HEK293 (cell line): ENCODE data around the gene SMTN.

ENCODE experiments used
- GFI1B ChIP-seq: fragments of 450-650 bp; formaldehyde crosslinking; IDR thresholded peaks from 2 replicates; pipeline ENCODE4 v1.5.1; 2016; ENCODE audit warnings: missing biosample characterization, missing genetic modification characterization
- KLF1 ChIP-seq: fragments of 450-650 bp; formaldehyde crosslinking; IDR thresholded peaks from 2 replicates; pipeline ENCODE4 v1.5.1; 2016; ENCODE audit warnings: missing biosample characterization, missing genetic modification characterization
- PATZ1 ChIP-seq: fragments of 450-650 bp; formaldehyde crosslinking; IDR thresholded peaks from 2 replicates; pipeline ENCODE4 v1.5.1; 2016; ENCODE audit warnings: missing biosample characterization, missing genetic modification characterization
- PBX3 ChIP-seq: sonication (generic); formaldehyde crosslinking; IDR thresholded peaks from 2 replicates; pipeline ENCODE4 v1.8.1; 2022; ENCODE audit warnings: mild to moderate bottlenecking, moderate library complexity, missing genetic modification reagents
- PRDM10 ChIP-seq: fragments of 450-650 bp; formaldehyde crosslinking; IDR thresholded peaks from 2 replicates; pipeline ENCODE4 v1.5.1; 2016; ENCODE audit warnings: missing biosample characterization, missing genetic modification characterization
- TCF7L2 ChIP-seq: IDR thresholded peaks from 2 replicates; pipeline ENCODE4 v1.6.1; 2011; ENCODE audit warnings: low read depth, mild to moderate bottlenecking, inconsistent platforms, low read length, moderate library complexity, borderline replicate concordance
- YY1 ChIP-seq: fragments of 450-650 bp; formaldehyde crosslinking; IDR thresholded peaks from 2 replicates; pipeline ENCODE4 v1.5.1; 2018; ENCODE audit warnings: missing biosample characterization, missing genetic modification characterization
- ZBTB11 ChIP-seq: fragments of 450-650 bp; formaldehyde crosslinking; conservative IDR thresholded peaks from 2 replicates; pipeline ENCODE4 v1.5.1; 2016; ENCODE audit warnings: low read depth, missing biosample characterization, missing genetic modification characterization
- ZBTB17 ChIP-seq: fragments of 450-650 bp; formaldehyde crosslinking; IDR thresholded peaks from 2 replicates; pipeline ENCODE4 v1.5.1; 2016; ENCODE audit warnings: missing biosample characterization, missing genetic modification characterization
- ZFP3 ChIP-seq: fragments of 450-650 bp; formaldehyde crosslinking; IDR thresholded peaks from 2 replicates; pipeline ENCODE4 v1.5.1; 2016; ENCODE audit warnings: low read depth, missing biosample characterization, missing genetic modification characterization
- ZFP37 ChIP-seq: fragments of 450-650 bp; formaldehyde crosslinking; IDR thresholded peaks from 2 replicates; pipeline ENCODE4 v1.5.1; 2016; ENCODE audit warnings: missing biosample characterization, missing genetic modification characterization
- ZFP69B ChIP-seq: fragments of 450-650 bp; formaldehyde crosslinking; IDR thresholded peaks from 2 replicates; pipeline ENCODE4 v1.5.1; 2016; ENCODE audit warnings: missing biosample characterization, missing genetic modification characterization
- ZNF174 ChIP-seq: fragments of 450-650 bp; formaldehyde crosslinking; IDR thresholded peaks from 2 replicates; pipeline ENCODE4 v1.5.0; 2017; ENCODE audit warnings: missing biosample characterization, mild to moderate bottlenecking, missing genetic modification characterization
- ZNF211 ChIP-seq: fragments of 450-650 bp; formaldehyde crosslinking; IDR thresholded peaks from 2 replicates; pipeline ENCODE4 v1.5.1; 2016; ENCODE audit warnings: low read depth, missing biosample characterization, missing genetic modification characterization
- ZNF239 ChIP-seq: fragments of 450-650 bp; formaldehyde crosslinking; IDR thresholded peaks from 2 replicates; pipeline ENCODE4 v1.5.1; 2016; ENCODE audit warnings: missing biosample characterization, missing genetic modification characterization
- ZNF248 ChIP-seq: fragments of 450-650 bp; formaldehyde crosslinking; IDR thresholded peaks from 2 replicates; pipeline ENCODE4 v1.5.1; 2017; ENCODE audit warnings: missing biosample characterization, missing genetic modification characterization
- ZNF416 ChIP-seq: fragments of 450-650 bp; formaldehyde crosslinking; IDR thresholded peaks from 2 replicates; pipeline ENCODE4 v1.5.1; 2016; ENCODE audit warnings: missing biosample characterization, missing genetic modification characterization
- ZNF433 ChIP-seq: fragments of 450-650 bp; formaldehyde crosslinking; IDR thresholded peaks from 2 replicates; pipeline ENCODE4 v1.5.1; 2016; ENCODE audit warnings: missing biosample characterization, missing genetic modification characterization, low read depth
- ZNF514 ChIP-seq: fragments of 450-650 bp; formaldehyde crosslinking; IDR thresholded peaks from 2 replicates; pipeline ENCODE4 v1.5.1; 2016; ENCODE audit warnings: missing biosample characterization, missing genetic modification characterization
- ZNF529 ChIP-seq: fragments of 450-650 bp; formaldehyde crosslinking; IDR thresholded peaks from 2 replicates; pipeline ENCODE4 v1.5.1; 2017; ENCODE audit warnings: missing genetic modification characterization, missing biosample characterization; ENCODE audit not compliant: insufficient replicate concordance
- ZNF530 ChIP-seq: fragments of 450-650 bp; formaldehyde crosslinking; IDR thresholded peaks from 2 replicates; pipeline ENCODE4 v1.5.1; 2016; ENCODE audit warnings: low read depth, missing biosample characterization, missing genetic modification characterization
- ZNF555 ChIP-seq: fragments of 450-650 bp; formaldehyde crosslinking; conservative IDR thresholded peaks from 2 replicates; pipeline ENCODE4 v1.5.1; 2017; ENCODE audit warnings: missing biosample characterization, mild to moderate bottlenecking, missing genetic modification characterization, inconsistent platforms
- ZNF626 ChIP-seq: fragments of 450-650 bp; sonication (Bioruptor Pico); formaldehyde crosslinking; IDR thresholded peaks from 2 replicates; pipeline ENCODE4 v1.5.1; 2018; ENCODE audit warnings: missing biosample characterization, missing genetic modification characterization, inconsistent platforms
- ZNF692 ChIP-seq: fragments of 450-650 bp; formaldehyde crosslinking; IDR thresholded peaks from 2 replicates; pipeline ENCODE4 v1.5.1; 2016; ENCODE audit warnings: missing biosample characterization, missing genetic modification characterization
- ZNF776 ChIP-seq: fragments of 450-650 bp; formaldehyde crosslinking; IDR thresholded peaks from 2 replicates; pipeline ENCODE4 v1.5.0; 2017; ENCODE audit warnings: missing biosample characterization, missing genetic modification characterization, borderline replicate concordance
- ZNF830 ChIP-seq: fragments of 450-650 bp; IDR thresholded peaks from 2 replicates; pipeline ENCODE4 v1.5.0; 2018; ENCODE audit warnings: missing biosample characterization, missing genetic modification characterization, low read depth, mild to moderate bottlenecking, moderate library complexity
- ZSCAN4 ChIP-seq: fragments of 450-650 bp; formaldehyde crosslinking; IDR thresholded peaks from 2 replicates; pipeline ENCODE4 v1.5.1; 2017; ENCODE audit warnings: missing biosample characterization, missing genetic modification characterization

SMTN gene

GRCh38 chr22:31122532-31123291, 41.6 kb downstream of the SMTN start, which contains the start of gene INPP5J (continued):
- no peak for TF ChIP-seq ZNF830 (tag by site-specific recombination)
- TF ChIP-seq ZNF433 (tag by site-specific recombination), result no peak
- peak; percentile 98 for TF ChIP-seq PRDM10 (tag by site-specific recombination)
- TF ChIP-seq PBX3 (CRISPR knock-in tag), result no peak
- no peak for TF ChIP-seq GFI1B (tag by site-specific recombination)
- TF ChIP-seq ZNF776, result no peak
- TF ChIP-seq ZNF174 (tag by site-specific recombination), result no peak
- TF ChIP-seq ZSCAN4 (tag by site-specific recombination), result no peak
- no peak for TF ChIP-seq TCF7L2
- no peak for TF ChIP-seq ZNF530 (tag by site-specific recombination)
- TF ChIP-seq ZNF211 (tag by site-specific recombination), result no peak
- peak; percentile 69 for TF ChIP-seq ZBTB17 (tag by site-specific recombination)
- no peak for TF ChIP-seq ZNF555 (tag by site-specific recombination)
- no peak for TF ChIP-seq ZNF248 (tag by site-specific recombination)
- no peak for TF ChIP-seq ZNF239 (tag by site-specific recombination)
- TF ChIP-seq ZFP3, result no peak
- TF ChIP-seq KLF1 (tag by site-specific recombination), result no peak
- TF ChIP-seq PATZ1 (tag by site-specific recombination), result peak; percentile 88
- TF ChIP-seq ZNF529 (tag by site-specific recombination), result no peak
- TF ChIP-seq ZNF626 (tag by site-specific recombination), result no peak
- no peak for TF ChIP-seq ZFP37
- no peak for TF ChIP-seq ZNF416 (tag by site-specific recombination)
- peak; percentile 85 for TF ChIP-seq ZNF692
- TF ChIP-seq ZFP69B (tag by site-specific recombination), result 0 out of 2 replicates have a peak, but pooled peaks have one; percentile 37
- TF ChIP-seq ZNF514 (tag by site-specific recombination), result no peak
- TF ChIP-seq YY1 (tag by site-specific recombination), result peak; percentile 56; the same call in 1 of the 2 replicates
- TF ChIP-seq ZBTB11 (tag by site-specific recombination), result no peak
